Mammary epithelial cell (primary cell): ENCODE results near the gene LTA4H.

Experiments used
- CTCF ChIP-seq, 2 donors: IDR thresholded peaks in 1 of 2; conservative IDR thresholded peaks in 1 of 2; 2 replicates each; pipeline ENCODE4 v1.5.1; 2011 to 2012; ENCODE audit warnings: inconsistent platforms in 2 of 2, low read length in 2 of 2, mild to moderate bottlenecking in 2 of 2, control low read depth in 1 of 2, low read depth in 1 of 2; ENCODE audit not compliant: insufficient read depth in 1 of 2; ENCODE audit errors: extremely low read depth in 1 of 2
- EZH2 ChIP-seq: IDR thresholded peaks from 2 replicates; pipeline ENCODE4 v1.6.1; 2012; ENCODE audit warnings: low read length, inconsistent platforms, borderline replicate concordance

GRCh38 chr12:96029826-96030225, 5.6 kb downstream of the LTA4H start:
- TF ChIP-seq CTCF (conservative IDR thresholded peaks at IDR 0.05 in 1 of 2, IDR thresholded peaks at IDR 0.05 in 1 of 2; ENCODE audit: extremely low read depth in 1 of 2, insufficient read depth in 1 of 2, low read depth in 1 of 2, low read length in 2 of 2): no peak
- TF ChIP-seq EZH2: no peak
